ENCODE data around the gene DSE.

DNA sequence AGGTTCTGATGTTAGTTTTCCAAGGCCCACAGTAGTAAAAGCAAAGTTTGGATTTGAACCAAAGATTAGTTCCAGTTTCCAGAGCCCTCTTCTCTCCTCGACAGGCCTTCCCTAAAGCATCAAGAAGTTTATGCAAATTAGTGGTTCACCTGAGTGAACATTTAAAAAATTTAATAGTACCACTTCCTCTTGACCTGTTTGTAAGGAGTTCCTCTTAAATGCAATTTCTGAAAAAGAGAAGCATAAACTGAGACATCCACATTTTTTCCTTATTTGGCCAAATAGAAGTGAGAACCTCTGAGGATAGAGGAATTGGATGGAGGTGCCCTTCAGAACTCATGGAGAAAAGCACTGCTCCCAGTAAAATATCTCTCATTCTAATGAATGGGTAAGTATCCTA is 1.2 kb upstream of the DSE start:
- TF ChIP-seq, protein P1, sequence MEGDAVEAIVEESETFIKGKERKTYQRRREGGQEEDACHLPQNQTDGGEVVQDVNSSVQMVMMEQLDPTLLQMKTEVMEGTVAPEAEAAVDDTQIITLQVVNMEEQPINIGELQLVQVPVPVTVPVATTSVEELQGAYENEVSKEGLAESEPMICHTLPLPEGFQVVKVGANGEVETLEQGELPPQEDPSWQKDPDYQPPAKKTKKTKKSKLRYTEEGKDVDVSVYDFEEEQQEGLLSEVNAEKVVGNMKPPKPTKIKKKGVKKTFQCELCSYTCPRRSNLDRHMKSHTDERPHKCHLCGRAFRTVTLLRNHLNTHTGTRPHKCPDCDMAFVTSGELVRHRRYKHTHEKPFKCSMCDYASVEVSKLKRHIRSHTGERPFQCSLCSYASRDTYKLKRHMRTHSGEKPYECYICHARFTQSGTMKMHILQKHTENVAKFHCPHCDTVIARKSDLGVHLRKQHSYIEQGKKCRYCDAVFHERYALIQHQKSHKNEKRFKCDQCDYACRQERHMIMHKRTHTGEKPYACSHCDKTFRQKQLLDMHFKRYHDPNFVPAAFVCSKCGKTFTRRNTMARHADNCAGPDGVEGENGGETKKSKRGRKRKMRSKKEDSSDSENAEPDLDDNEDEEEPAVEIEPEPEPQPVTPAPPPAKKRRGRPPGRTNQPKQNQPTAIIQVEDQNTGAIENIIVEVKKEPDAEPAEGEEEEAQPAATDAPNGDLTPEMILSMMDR (conservative IDR thresholded peaks at IDR 0.05): no peak
- TF ChIP-seq ZFX (IDR thresholded peaks at IDR 0.05): no peak

All from C4-2B (cell line).